ENCODE measurements around the gene ELOA.

GRCh38 chr1:23699280-23700179 is 43.7 kb upstream of the ELOA start:
- TF ChIP-seq, protein P1, sequence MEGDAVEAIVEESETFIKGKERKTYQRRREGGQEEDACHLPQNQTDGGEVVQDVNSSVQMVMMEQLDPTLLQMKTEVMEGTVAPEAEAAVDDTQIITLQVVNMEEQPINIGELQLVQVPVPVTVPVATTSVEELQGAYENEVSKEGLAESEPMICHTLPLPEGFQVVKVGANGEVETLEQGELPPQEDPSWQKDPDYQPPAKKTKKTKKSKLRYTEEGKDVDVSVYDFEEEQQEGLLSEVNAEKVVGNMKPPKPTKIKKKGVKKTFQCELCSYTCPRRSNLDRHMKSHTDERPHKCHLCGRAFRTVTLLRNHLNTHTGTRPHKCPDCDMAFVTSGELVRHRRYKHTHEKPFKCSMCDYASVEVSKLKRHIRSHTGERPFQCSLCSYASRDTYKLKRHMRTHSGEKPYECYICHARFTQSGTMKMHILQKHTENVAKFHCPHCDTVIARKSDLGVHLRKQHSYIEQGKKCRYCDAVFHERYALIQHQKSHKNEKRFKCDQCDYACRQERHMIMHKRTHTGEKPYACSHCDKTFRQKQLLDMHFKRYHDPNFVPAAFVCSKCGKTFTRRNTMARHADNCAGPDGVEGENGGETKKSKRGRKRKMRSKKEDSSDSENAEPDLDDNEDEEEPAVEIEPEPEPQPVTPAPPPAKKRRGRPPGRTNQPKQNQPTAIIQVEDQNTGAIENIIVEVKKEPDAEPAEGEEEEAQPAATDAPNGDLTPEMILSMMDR (IDR thresholded peaks at IDR 0.05) = no peak
- TF ChIP-seq POLR2AphosphoS5 (IDR thresholded peaks at IDR 0.05) = no peak

Data from transverse colon (tissue), 4 donors.